HepG2 (cell line): Measurements from ENCODE around the gene SLC43A1. TPM values are rescaled to one million over a fixed set of nuclear protein-coding genes. Genes with fewer than 3 reads are reported as not detected.

Experiments
- ARID4A ChIP-seq: sonication (generic); formaldehyde crosslinking; IDR thresholded peaks from 2 replicates; pipeline ENCODE4 v1.5.0; 2020; ENCODE audit warnings: mild to moderate bottlenecking, missing genetic modification reagents, borderline replicate concordance
- ARNTL ChIP-seq: sonication (generic); formaldehyde crosslinking; IDR thresholded peaks from 2 replicates; pipeline ENCODE4 v1.4.0; 2020; ENCODE audit warnings: mild to moderate bottlenecking, missing genetic modification reagents
- CEBPB ChIP-seq: IDR thresholded peaks from 2 replicates; pipeline ENCODE4 v1.6.1; 2011; ENCODE audit warnings: low read depth, low read length, improper control_type of control experiment, borderline replicate concordance
- FOXA1 ChIP-seq, 2 experiments: fragments of 450-650 bp in 1 of 2; sonication (generic) in 1 of 2; formaldehyde crosslinking in 1 of 2; IDR thresholded peaks; 2 replicates each; pipeline versions ENCODE4 v1.4.0 to v1.6.1; 2016 to 2020; ENCODE audit warnings: missing genetic modification reagents in 1 of 2
- GABPA ChIP-seq, 2 experiments: IDR thresholded peaks; 2 replicates each; pipeline ENCODE4 v1.6.1; 2011 to 2016; ENCODE audit warnings: low read depth in 2 of 2, low read length in 1 of 2, missing biosample characterization in 1 of 2, missing genetic modification characterization in 1 of 2
- HCFC1 ChIP-seq: fragments of 150-350 bp; IDR thresholded peaks from 2 replicates; pipeline ENCODE4 v1.6.1; 2014; ENCODE audit warnings: low read depth, low read length
- KDM2A ChIP-seq: sonication (generic); formaldehyde crosslinking; IDR thresholded peaks from 2 replicates; pipeline ENCODE4 v1.4.0; 2020; ENCODE audit warnings: low read depth, missing genetic modification reagents, borderline replicate concordance
- NFIC ChIP-seq: IDR thresholded peaks from 2 replicates; pipeline ENCODE4 v1.6.1; 2012; ENCODE audit warnings: mild to moderate bottlenecking, low read length, inconsistent platforms
- REPIN1 ChIP-seq: sonication (generic); formaldehyde crosslinking; IDR thresholded peaks from 2 replicates; pipeline ENCODE4 v1.8.0; 2022; ENCODE audit warnings: missing genetic modification reagents, low read depth, mild to moderate bottlenecking, borderline replicate concordance
- THAP11 ChIP-seq: IDR thresholded peaks from 2 replicates; pipeline ENCODE4 v1.6.1; 2016; ENCODE audit warnings: missing biosample characterization, missing genetic modification reagents
- THAP7 ChIP-seq: sonication (generic); formaldehyde crosslinking; IDR thresholded peaks from 2 replicates; pipeline ENCODE4 v1.8.1; 2023; ENCODE audit warnings: mild to moderate bottlenecking, missing genetic modification reagents
- ZGPAT ChIP-seq: IDR thresholded peaks from 2 replicates; pipeline ENCODE4 v1.6.1; 2016; ENCODE audit warnings: mild to moderate bottlenecking
- ZMYM4 ChIP-seq: sonication (generic); formaldehyde crosslinking; IDR thresholded peaks from 2 replicates; pipeline ENCODE4 v1.8.1; 2023; ENCODE audit warnings: mild to moderate bottlenecking, missing genetic modification reagents
- ZNF121 ChIP-seq: sonication (generic); formaldehyde crosslinking; IDR thresholded peaks from 2 replicates; pipeline ENCODE4 v1.5.0; 2020; ENCODE audit warnings: mild to moderate bottlenecking, missing genetic modification reagents
- ZNF205 ChIP-seq: IDR thresholded peaks from 2 replicates; pipeline ENCODE4 v1.6.1; 2018; ENCODE audit warnings: missing biosample characterization, missing genetic modification reagents
- ZNF33B ChIP-seq: sonication (generic); formaldehyde crosslinking; IDR thresholded peaks from 2 replicates; pipeline ENCODE4 v1.5.1; 2020; ENCODE audit warnings: mild to moderate bottlenecking, missing genetic modification reagents
- ZNF503 ChIP-seq: sonication (generic); formaldehyde crosslinking; IDR thresholded peaks from 2 replicates; pipeline ENCODE4 v1.4.0; 2020; ENCODE audit warnings: missing genetic modification reagents
- ZNF530 ChIP-seq: sonication (generic); formaldehyde crosslinking; IDR thresholded peaks from 2 replicates; pipeline ENCODE4 v1.5.0; 2020; ENCODE audit warnings: low read depth, mild to moderate bottlenecking, missing genetic modification reagents
- ZNF598 ChIP-seq: sonication (generic); formaldehyde crosslinking; IDR thresholded peaks from 2 replicates; pipeline ENCODE4 v1.5.1; 2020; ENCODE audit warnings: mild to moderate bottlenecking, missing genetic modification reagents, borderline replicate concordance
- ZNF652 ChIP-seq: IDR thresholded peaks from 2 replicates; pipeline ENCODE4 v1.6.1; 2016; ENCODE audit warnings: low read depth, borderline replicate concordance
- ZNF788 ChIP-seq: sonication (generic); formaldehyde crosslinking; IDR thresholded peaks from 2 replicates; pipeline ENCODE4 v1.5.0; 2020; ENCODE audit warnings: mild to moderate bottlenecking, missing genetic modification reagents, borderline replicate concordance
- polyA plus RNA-seq, 8 experiments: library from polyadenylated mRNA; depleted of rRNA in 3 of 8; stranded (reverse) in 7 of 8; unstranded in 1 of 8; fragments of >200 nt; fragmentation: Illumina TruSeq in 4 of 8; extraction: Trizol in 4 of 8; gene quantifications; 2 replicates each; pipeline versions ENCODE4 v1.2.1 to v1.2.3, GENCODE V29; 2011 to 2016; ENCODE audit warnings: low read depth in 4 of 8, missing spikeins in 1 of 8, mixed read lengths in 1 of 8; ENCODE audit not compliant: insufficient read depth in 1 of 8
- total RNA-seq, 5 experiments: library from RNA; depleted of rRNA; stranded (reverse); fragments of >200 nt; fragmentation: Illumina TruSeq; extraction: Trizol; gene quantifications; 2 replicates each; pipeline ENCODE4 v1.2.3, GENCODE V29; 2016; ENCODE audit warnings: low read depth in 1 of 5

SLC43A1 gene
- total and polyA plus RNA-seq, 2 of the 13 experiments (the other 11 are each of a cell fraction or from before 2014, with no cell fraction given) = 72.3 to 87.6 TPM

- peak; percentile 95 for TF ChIP-seq FOXA1 (IDR thresholded peaks at IDR 0.05)
- peak; percentile 99 for TF ChIP-seq FOXA1 (CRISPR knock-in tag; IDR thresholded peaks at IDR 0.05)
- peak; percentile 33; the same call in 1 of the 2 replicates for TF ChIP-seq CEBPB
- TF ChIP-seq ZNF530 (CRISPR knock-in tag) = no peak
- no peak for TF ChIP-seq THAP7
- TF ChIP-seq ZNF33B (CRISPR knock-in tag) = no peak
- TF ChIP-seq KDM2A (CRISPR knock-in tag) = 0 out of 2 replicates have a peak, but pooled peaks have one; percentile 31
- TF ChIP-seq ARNTL (CRISPR knock-in tag) = peak; percentile 74
- peak; percentile 32; the same call in 1 of the 2 replicates for TF ChIP-seq ZNF598 (CRISPR knock-in tag)
- 0 out of 2 replicates have a peak, but pooled peaks have one; percentile 50 for TF ChIP-seq ZNF503 (CRISPR knock-in tag)
- no peak for TF ChIP-seq HCFC1
- peak; percentile 66; the same call in 1 of the 2 replicates for TF ChIP-seq ARID4A
- peak; percentile 53; the same call in 1 of the 2 replicates for TF ChIP-seq ZNF652
- TF ChIP-seq THAP11 (CRISPR knock-in tag) = peak; percentile 72
- TF ChIP-seq ZNF121 (CRISPR knock-in tag) = 0 out of 2 replicates have a peak, but pooled peaks have one; percentile 16
- peak; percentile 57; the same call in 1 of the 2 replicates for TF ChIP-seq ZNF205
- TF ChIP-seq ZGPAT (CRISPR knock-in tag) = peak; percentile 71
- TF ChIP-seq ZNF788 (CRISPR knock-in tag) = peak; percentile 77; the same call in 1 of the 2 replicates
- TF ChIP-seq NFIC = peak; percentile 76; the same call in 1 of the 2 replicates
- TF ChIP-seq GABPA (IDR thresholded peaks at IDR 0.05; ENCODE audit: low read depth, low read length) = no peak
- 0 out of 2 replicates have a peak, but pooled peaks have one; percentile 40 for TF ChIP-seq GABPA (CRISPR knock-in tag; IDR thresholded peaks at IDR 0.05; ENCODE audit: low read depth)
- peak; percentile 83 for TF ChIP-seq REPIN1
- peak; percentile 96 for TF ChIP-seq ZMYM4
These were observed 61.8 kb downstream of the SLC43A1 start (continued) for GRCh38 chr11:57453543-57454177.
